ENCODE results near the gene TNFAIP8L1.

TNFAIP8L1 gene

DNA sequence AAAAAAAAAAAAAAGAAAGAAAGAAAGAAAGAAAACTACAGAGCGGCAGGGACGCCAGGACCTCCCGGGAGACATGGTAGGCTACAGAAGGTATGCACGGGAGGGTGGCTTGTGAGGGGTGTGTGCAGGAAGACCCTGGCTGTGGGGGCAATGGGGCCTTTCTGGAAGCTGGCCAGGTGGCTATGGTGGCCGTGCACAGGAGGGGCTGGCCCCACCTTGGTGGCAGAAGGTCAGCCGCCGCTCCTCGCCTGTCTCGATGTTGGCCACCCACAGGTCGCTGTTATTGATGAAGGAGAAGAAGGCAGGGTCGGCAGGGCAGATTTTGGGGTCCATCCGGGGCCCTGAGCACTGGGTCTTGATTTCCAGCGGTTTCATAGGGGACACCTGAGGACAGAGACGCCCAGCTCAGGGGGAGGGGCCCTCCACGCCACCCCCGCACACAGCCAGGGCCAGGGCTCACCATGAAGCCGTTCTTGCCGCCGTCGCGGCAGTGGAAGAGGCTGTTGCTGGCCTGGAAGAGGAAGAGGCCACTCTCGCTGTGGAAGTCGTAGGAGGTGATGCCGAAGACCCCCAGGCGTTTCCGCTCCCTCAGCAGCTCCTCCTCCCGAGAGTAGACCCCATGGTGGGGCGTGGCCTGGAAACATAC lies 64.5 kb downstream of the TNFAIP8L1 start:
- no peaks in the 10 kb centered on the region for H3K27me3 ChIP-seq (replicated peaks; ENCODE audit: insufficient read depth, low read length)
- no peak overlapping the region for H3K4me3 ChIP-seq (ENCODE audit: low read length)
- no peak overlapping the region for H2AFZ ChIP-seq (ENCODE audit: low read length)
- no peaks in the 10 kb centered on the region for H3K9me3 ChIP-seq (replicated peaks; ENCODE audit: insufficient read depth, low read length)
- H3K4me1 ChIP-seq (ENCODE audit: low read length), result no peaks in the 10 kb centered on the region
- no peak for DNase-seq
- no peak overlapping the region for H3K4me2 ChIP-seq (ENCODE audit: low read depth, low read length)
- TF ChIP-seq EZH2 (optimal IDR thresholded peaks at IDR 0.05; ENCODE audit: low read depth, low read length), result no peak
- TF ChIP-seq, protein P1, sequence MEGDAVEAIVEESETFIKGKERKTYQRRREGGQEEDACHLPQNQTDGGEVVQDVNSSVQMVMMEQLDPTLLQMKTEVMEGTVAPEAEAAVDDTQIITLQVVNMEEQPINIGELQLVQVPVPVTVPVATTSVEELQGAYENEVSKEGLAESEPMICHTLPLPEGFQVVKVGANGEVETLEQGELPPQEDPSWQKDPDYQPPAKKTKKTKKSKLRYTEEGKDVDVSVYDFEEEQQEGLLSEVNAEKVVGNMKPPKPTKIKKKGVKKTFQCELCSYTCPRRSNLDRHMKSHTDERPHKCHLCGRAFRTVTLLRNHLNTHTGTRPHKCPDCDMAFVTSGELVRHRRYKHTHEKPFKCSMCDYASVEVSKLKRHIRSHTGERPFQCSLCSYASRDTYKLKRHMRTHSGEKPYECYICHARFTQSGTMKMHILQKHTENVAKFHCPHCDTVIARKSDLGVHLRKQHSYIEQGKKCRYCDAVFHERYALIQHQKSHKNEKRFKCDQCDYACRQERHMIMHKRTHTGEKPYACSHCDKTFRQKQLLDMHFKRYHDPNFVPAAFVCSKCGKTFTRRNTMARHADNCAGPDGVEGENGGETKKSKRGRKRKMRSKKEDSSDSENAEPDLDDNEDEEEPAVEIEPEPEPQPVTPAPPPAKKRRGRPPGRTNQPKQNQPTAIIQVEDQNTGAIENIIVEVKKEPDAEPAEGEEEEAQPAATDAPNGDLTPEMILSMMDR (IDR thresholded peaks at IDR 0.05; ENCODE audit: low read length), result no peak
- H3K36me3 ChIP-seq (replicated peaks; ENCODE audit: insufficient read depth, low read length), result 0 out of 2 replicates have a peak, but pooled peaks cover 2% of the 10 kb centered on the region
- no peak overlapping the region for H3K27ac ChIP-seq (ENCODE audit: low read length)
- H3K9me2 ChIP-seq (replicated peaks; ENCODE audit: insufficient read depth, low read length), result no peaks in the 10 kb centered on the region
- no peaks in the 10 kb centered on the region for H3K79me2 ChIP-seq (ENCODE audit: low read length)
- no peaks in the 10 kb centered on the region for H4K20me1 ChIP-seq (ENCODE audit: insufficient read depth, low read length)
- no peak overlapping the region for H3K9ac ChIP-seq (ENCODE audit: low read length)
- H3F3A ChIP-seq (ENCODE audit: insufficient read depth, low read length), result no peaks in the 10 kb centered on the region

DNA sequence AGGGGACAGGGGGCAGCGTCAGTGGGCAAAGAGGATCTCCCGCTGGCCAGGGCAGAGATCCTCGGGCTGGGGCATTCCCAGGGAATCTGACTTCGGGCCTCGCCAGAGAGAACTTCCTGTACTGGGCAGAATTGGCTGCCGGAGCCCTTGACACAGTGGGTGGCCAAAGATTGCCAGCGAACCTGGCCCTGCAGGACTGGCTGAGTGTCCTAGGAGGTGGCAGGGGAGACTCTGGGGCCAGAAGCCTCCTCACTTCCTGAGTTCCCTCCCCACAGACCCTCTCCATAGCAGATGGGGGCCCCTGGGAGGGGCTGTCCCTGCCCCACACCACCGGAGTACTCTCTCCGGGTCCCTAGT lies 65.0 kb downstream of the TNFAIP8L1 start:
- Histone ChIP-seq H3F3A (ENCODE audit: insufficient read depth, low read length) (no peaks in the 10 kb centered on the region), H3K36me3 (replicated peaks; ENCODE audit: insufficient read depth, low read length) (0 out of 2 replicates have a peak, but pooled peaks cover 2% of the 10 kb centered on the region), H3K4me1 (ENCODE audit: low read length) (no peaks in the 10 kb centered on the region), H3K27ac (ENCODE audit: low read length) (no peak overlapping the region), H3K9ac (ENCODE audit: low read length) (no peak overlapping the region), H3K9me3 (replicated peaks; ENCODE audit: insufficient read depth, low read length) (no peaks in the 10 kb centered on the region), H3K9me2 (replicated peaks; ENCODE audit: insufficient read depth, low read length) (no peaks in the 10 kb centered on the region), H3K4me2 (ENCODE audit: low read depth, low read length) (no peak overlapping the region), H4K20me1 (ENCODE audit: insufficient read depth, low read length) (no peaks in the 10 kb centered on the region), H3K27me3 (replicated peaks; ENCODE audit: insufficient read depth, low read length) (no peaks in the 10 kb centered on the region), H3K79me2 (ENCODE audit: low read length) (no peaks in the 10 kb centered on the region), H3K4me3 (ENCODE audit: low read length) (no peak overlapping the region), H2AFZ (ENCODE audit: low read length) (no peak overlapping the region)
- TF ChIP-seq EZH2 (optimal IDR thresholded peaks at IDR 0.05; ENCODE audit: low read depth, low read length) (no peak), EZH2phosphoT487 (IDR thresholded peaks at IDR 0.05; ENCODE audit: low read length) (no peak)
- TF ChIP-seq, protein P1 (IDR thresholded peaks at IDR 0.05; ENCODE audit: low read length), result no peak
- no peak for DNase-seq
